Activated naive CD8-positive, alpha-beta T cell treated with anti-CD3 and anti-CD28 coated beads, Interleukin-2, amount 10 ng/mL, durations not matched to agents 7 days and 5 days (primary cell): ENCODE measurements around the gene HOXB7. TPM values are rescaled to one million over a fixed set of nuclear protein-coding genes. Genes with fewer than 3 reads are reported as not detected.

Experiments used
- ATAC-seq: fragments of 150-1000 bp; cut with Tn5 transposase; one replicate; pipeline ENCODE4 v1.10.0; 2021; ENCODE audit warnings: low read depth, moderate library complexity
- POLR2A ChIA-PET: fragments of 350-600 bp; sonication (Branson Sonifier 250); formaldehyde crosslinking; loops from one replicate; lab custom pipeline; 2021; ENCODE audit warnings: antibody characterized with exemption; lab: Charles Lee
- DNase-seq: peaks from one replicate; pipeline ENCODE4 v3.0.0; 2021
- H3K27ac Mint-ChIP-seq: one replicate; pipeline ENCODE4 v1.8.0; 2022; ENCODE audit warnings: mild to moderate bottlenecking, mixed read lengths
- H3K27me3 Mint-ChIP-seq: one replicate; pipeline ENCODE4 v1.8.0; 2022; ENCODE audit warnings: mild to moderate bottlenecking, moderate library complexity, mixed read lengths
- H3K36me3 Mint-ChIP-seq: one replicate; pipeline ENCODE4 v1.8.0; 2021; ENCODE audit warnings: mild to moderate bottlenecking, mixed read lengths
- H3K4me1 Mint-ChIP-seq: one replicate; pipeline ENCODE4 v1.8.0; 2021; ENCODE audit warnings: mixed read lengths
- H3K4me3 Mint-ChIP-seq: one replicate; pipeline ENCODE4 v1.8.0; 2022; ENCODE audit warnings: mild to moderate bottlenecking, moderate library complexity, mixed read lengths
- H3K9me3 Mint-ChIP-seq: one replicate; pipeline ENCODE4 v1.8.0; 2021; ENCODE audit warnings: mixed read lengths
- total RNA-seq, 2 experiments: library from RNA; stranded (reverse); gene quantifications; one replicate each; pipeline ENCODE4 v1.2.3, GENCODE V29; 2021

The HOXB7 gene
- total RNA-seq, 2 experiments from 2014 or later, result 0.80 to 1.0 TPM

DNA sequence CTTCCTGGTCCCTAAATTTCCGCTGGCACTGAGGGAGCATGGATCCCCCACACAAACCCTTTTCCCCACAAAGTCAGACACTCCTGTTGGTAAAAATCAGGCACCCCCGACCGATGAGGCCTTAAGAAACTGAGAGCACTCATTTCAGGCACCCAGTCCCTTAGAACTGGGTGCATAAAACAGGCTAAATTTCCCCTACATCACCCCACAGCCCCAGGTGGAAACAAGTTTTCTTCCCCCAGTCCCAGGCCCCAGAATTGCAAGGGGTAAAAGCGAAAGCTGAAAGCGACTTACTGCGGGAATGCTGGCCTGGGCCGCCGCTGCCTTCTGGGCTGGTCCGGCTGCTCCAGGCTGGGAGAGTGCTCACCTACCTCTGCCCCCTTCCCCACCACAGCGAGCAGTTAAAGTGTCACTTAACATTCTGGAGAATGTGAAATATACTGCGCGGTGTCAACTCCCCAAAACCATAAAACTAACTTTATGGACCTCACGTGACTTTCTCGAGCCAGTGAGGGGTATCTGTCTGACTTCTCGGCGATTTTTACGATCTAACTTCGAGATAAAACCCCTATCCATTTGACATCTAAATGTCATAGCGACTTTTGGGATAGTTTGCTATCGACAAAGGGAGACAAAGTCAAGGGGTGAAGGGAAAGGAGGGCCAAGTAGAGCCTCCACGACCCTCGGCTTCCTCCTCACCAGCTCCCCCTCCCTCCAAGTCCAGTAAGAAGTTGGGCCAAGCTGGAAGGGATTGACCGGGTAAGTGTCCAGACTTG lies 20.8 kb downstream of the HOXB7 start, which contains the start of gene HOXB3:
TSS of gene HOXB3 (minus strand) at position 411 of the 776 bp plus-strand sequence. CDS start 37,767 bp downstream, outside the sequence.
- H3K9me3 Mint-ChIP-seq, result no peaks in the 10 kb centered on the region
- no peak for DNase-seq
- H3K27ac Mint-ChIP-seq, result no peak within 1 kb of the TSS
- H3K4me1 Mint-ChIP-seq, result peaks cover 39% of the 10 kb centered on the region
- H3K27me3 Mint-ChIP-seq, result peaks cover 88% of the 10 kb centered on the region
- H3K4me3 Mint-ChIP-seq, result no peak within 1 kb of the TSS
- H3K36me3 Mint-ChIP-seq, result no peaks in the 10 kb centered on the region
- POLR2A ChIA-PET, result interaction anchor here (0.7 kb wide), 1 partner anchor 466 kb away, joined by 4 read pairs; no protein-coding TSS in a partner anchor
- ATAC-seq, result no peak

DNA sequence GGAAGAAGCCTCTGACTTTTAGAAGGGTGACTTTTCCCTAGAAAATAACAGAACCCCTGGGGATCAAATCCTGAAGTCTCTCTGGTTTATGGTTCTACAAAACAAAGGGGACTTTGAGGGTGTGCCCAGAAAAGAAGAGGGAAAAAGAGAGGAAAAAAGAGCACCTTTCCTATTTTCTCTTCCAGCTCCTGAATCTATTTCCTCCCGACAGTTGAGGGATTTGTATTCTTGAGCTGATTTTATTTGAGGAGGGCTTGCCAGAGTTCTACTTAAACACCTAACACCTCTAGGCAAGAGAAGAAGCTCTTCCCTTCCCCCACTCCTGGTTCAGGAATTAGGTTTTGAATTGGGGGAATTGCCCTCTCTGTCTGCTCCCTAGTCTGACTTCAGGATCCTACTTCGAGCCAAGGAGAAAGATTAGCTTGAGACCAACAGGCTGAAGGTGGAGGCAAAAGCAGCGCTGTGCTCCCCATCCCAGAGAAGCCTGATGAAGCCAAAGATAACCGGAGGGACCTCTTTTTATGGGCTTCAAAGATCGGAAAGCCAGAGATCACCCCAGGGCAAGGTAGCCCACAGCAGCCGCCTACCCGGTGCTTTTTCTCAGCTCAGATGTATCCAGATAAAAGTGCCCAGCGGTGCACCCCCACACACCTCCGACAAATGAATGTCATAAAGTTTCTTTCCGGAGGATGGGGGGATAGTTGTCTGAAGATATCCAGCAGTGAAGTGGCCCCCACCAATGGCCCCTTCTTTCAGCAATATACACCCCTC lies 21.6 kb downstream of the HOXB7 start:
- DNase-seq, result no peak
- Mint-ChIP-seq H3K9me3 (no peaks in the 10 kb centered on the region), H3K27me3 (peaks cover 88% of the 10 kb centered on the region), H3K36me3 (no peaks in the 10 kb centered on the region), H3K4me3 (no peak overlapping the region), H3K27ac (no peak overlapping the region), H3K4me1 (peaks cover 41% of the 10 kb centered on the region)
- POLR2A ChIA-PET, result no interaction called here
- ATAC-seq, result no peak

DNA sequence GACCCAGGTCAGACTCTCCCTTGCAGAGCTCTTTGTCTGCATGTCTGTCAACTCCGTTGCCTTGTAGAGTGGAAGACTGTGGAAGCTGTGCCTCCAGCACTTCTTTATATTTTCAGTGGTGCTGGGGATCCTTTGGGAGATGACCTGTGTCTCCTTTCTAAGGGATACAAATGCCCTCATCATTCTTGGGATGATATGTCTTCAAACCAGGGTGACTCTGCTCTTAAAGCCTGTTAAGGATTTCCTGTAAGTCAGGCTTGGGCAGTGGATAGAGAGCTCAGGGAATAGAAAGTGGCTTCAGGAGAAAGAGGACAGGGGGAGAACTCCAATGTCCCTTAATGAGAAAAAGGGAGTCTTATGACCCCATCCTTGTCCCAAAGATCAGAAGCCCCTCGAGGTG lies 22.3 kb downstream of the HOXB7 start:
- DNase-seq (no peak), ATAC-seq (no peak)
- Mint-ChIP-seq H3K27me3 (peaks cover 90% of the 10 kb centered on the region), H3K36me3 (no peaks in the 10 kb centered on the region), H3K27ac (no peak overlapping the region), H3K4me3 (no peak overlapping the region), H3K4me1 (peaks cover 39% of the 10 kb centered on the region), H3K9me3 (no peaks in the 10 kb centered on the region)
- POLR2A ChIA-PET, result interaction anchor here (0.6 kb wide), 1 partner anchor 72 kb away, joined by 4 read pairs; no protein-coding TSS in a partner anchor

DNA sequence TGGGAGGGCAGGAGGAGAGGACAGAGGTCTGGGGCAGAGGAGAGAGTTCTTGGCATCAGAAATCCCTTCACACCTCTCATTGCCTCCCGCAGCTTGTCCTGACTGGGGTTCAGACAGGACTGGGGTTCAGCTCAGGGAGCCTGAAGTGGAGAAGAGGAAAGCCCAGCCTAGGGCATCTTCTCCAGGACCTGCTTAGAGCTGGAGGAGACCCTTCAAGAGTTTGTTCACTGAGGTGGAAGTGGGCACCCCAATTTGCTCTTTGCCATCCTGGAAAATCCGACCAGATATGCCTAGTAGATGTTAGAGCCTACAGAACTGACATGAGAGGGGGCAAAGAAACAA lies 22.8 kb downstream of the HOXB7 start:
- POLR2A ChIA-PET, result interaction anchor here (0.6 kb wide), 1 partner anchor 71 kb away, joined by 4 read pairs; no protein-coding TSS in a partner anchor
- H3K4me3 Mint-ChIP-seq, result no peak overlapping the region
- H3K27ac Mint-ChIP-seq, result no peak overlapping the region
- peaks cover 37% of the 10 kb centered on the region for H3K4me1 Mint-ChIP-seq
- ATAC-seq (no peak), DNase-seq (no peak)
- H3K27me3 Mint-ChIP-seq, result peaks cover 90% of the 10 kb centered on the region
- H3K36me3 Mint-ChIP-seq, result no peaks in the 10 kb centered on the region
- no peaks in the 10 kb centered on the region for H3K9me3 Mint-ChIP-seq

DNA sequence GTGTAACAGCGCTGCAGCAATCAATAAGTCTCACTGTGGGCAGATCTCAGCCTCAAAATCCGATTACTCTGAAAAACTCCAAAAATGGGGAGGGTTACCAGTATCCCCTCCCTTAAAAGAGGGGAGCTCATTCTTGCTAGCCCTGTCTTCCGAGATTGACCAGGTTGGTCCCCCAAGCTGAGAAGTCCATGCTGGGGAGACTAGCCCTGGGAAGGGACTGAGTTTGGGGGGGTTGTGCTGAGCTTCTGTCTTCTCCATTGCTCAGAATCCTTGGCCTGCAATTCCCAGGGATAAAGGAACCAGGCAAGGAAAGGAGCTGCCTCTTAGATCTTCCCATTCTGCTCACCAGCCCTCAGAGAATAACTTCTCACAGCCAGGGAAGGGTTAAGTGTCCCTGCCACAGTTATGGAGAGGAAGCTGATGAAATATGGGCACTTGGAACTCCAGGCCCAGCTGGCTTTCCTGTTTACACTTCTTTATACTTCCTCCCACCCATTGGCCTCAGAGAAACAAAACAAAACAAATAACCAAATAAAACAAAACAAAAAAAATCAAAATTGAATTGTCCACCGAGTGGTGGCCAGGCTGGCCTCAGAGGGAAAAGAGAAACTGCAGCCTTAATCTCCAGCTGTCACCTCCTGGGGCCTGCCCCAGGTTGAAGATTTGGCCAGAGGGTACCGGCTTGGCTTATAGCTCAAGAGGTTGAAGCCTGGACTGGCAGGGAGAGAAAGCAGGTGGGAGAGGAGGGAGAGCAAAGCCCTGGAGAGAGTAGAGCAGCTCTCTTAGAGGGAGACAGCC lies 23.3 kb downstream of the HOXB7 start:
- H3K4me3 Mint-ChIP-seq, result no peak overlapping the region
- ATAC-seq, result no peak

DNA sequence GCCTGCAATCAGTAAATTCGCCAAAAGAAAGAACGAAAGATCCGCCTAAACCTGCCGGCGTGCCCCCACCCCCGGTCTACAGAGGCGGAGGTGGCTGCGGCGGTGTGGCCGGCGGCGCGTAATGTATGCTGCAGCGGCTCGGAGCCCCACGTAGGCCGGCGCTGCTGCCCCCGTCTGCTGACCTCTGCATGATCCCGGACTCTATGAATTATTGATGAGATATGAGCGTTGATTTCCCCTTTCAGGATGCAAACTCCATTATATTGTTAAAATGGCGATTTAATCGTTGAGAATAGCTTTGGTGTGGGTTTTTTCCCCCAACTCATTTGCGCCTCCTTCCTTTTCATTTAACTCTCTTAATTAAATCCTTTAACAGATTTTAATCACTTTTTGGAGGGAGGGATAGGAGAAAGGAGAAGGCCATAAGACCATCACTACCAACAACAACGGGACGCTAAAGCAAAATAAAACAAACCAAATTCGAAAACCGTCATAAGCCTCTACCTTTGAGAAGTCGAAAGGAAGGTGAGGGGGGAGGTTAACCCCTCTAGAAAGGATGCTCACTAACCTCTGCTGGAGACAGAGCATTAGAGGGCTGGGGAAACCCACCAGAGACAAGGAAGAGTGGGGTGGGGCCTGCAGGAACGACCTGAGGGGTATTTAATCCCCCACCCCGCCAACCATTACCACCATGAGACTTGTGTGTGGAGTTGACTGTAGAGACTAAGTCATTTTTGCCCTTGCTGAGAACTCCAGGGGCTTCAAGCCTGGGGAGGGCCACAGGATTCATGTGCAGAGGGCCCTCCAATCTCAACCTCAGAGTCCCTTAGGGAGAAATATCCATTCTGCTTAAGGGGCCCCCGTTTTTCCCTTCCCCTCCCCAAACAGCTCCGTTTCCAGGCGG lies 24.2 kb downstream of the HOXB7 start:
- POLR2A ChIA-PET, result interaction anchor here (0.5 kb wide), 1 partner anchor 235 kb away, joined by 3 read pairs; no protein-coding TSS in a partner anchor
- H3K9me3 Mint-ChIP-seq, result no peaks in the 10 kb centered on the region

More for the DNA sequence above, 23.3 kb downstream of the HOXB7 start:
- POLR2A ChIA-PET, result interaction anchor here (0.6 kb wide), 1 partner anchor 71 kb away, joined by 4 read pairs; no protein-coding TSS in a partner anchor
- H3K9me3 Mint-ChIP-seq, result no peaks in the 10 kb centered on the region
- H3K4me1 Mint-ChIP-seq, result peaks cover 39% of the 10 kb centered on the region
- peaks cover 90% of the 10 kb centered on the region for H3K27me3 Mint-ChIP-seq
- no peak for DNase-seq
- H3K27ac Mint-ChIP-seq, result no peak overlapping the region
- H3K36me3 Mint-ChIP-seq, result no peaks in the 10 kb centered on the region

DNA sequence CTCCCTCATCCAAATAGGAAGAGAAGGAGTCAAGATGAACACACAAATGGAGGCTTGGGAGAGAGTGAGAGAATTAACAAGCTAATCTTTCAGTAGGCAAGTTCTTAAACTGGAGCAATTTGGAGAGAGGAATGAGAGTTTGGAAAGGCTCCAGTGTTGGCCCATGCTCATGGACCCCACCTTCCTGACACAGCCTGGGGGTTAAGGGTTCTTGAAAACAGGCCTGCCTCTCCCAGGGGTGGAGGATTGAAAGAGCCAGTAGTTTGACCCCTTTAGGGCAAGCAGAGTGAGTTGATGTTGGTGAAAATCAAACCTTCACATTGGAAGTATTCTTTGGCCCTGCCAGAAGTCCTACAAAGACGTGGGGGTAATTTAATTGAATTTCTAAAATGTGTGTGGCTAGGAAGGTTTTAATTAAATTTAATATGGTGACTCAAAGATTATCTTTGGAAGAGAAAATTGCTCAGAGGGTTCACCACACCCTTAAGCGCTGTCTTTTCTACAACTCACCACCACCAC lies 26.5 kb downstream of the HOXB7 start:
- Mint-ChIP-seq H3K36me3 (peaks cover 5% of the 10 kb centered on the region), H3K27me3 (peaks cover 88% of the 10 kb centered on the region), H3K4me3 (peak overlapping the region; percentile 89), H3K4me1 (peaks cover 51% of the 10 kb centered on the region), H3K27ac (no peak overlapping the region), H3K9me3 (no peaks in the 10 kb centered on the region)
- ATAC-seq (no peak), DNase-seq (no peak)
- POLR2A ChIA-PET, result interaction anchor here (0.6 to 2.3 kb wide), 2 partner anchors 159 to 232 kb away, joined by 3 to 10 read pairs; no protein-coding TSS in a partner anchor

More for the DNA sequence above, 24.2 kb downstream of the HOXB7 start:
- no peaks in the 10 kb centered on the region for H3K36me3 Mint-ChIP-seq
- DNase-seq (no peak), ATAC-seq (no peak)
- no peak overlapping the region for H3K27ac Mint-ChIP-seq
- peak overlapping the region; percentile 89 for H3K4me3 Mint-ChIP-seq
- H3K4me1 Mint-ChIP-seq, result peaks cover 41% of the 10 kb centered on the region
- H3K27me3 Mint-ChIP-seq, result peaks cover 89% of the 10 kb centered on the region

DNA sequence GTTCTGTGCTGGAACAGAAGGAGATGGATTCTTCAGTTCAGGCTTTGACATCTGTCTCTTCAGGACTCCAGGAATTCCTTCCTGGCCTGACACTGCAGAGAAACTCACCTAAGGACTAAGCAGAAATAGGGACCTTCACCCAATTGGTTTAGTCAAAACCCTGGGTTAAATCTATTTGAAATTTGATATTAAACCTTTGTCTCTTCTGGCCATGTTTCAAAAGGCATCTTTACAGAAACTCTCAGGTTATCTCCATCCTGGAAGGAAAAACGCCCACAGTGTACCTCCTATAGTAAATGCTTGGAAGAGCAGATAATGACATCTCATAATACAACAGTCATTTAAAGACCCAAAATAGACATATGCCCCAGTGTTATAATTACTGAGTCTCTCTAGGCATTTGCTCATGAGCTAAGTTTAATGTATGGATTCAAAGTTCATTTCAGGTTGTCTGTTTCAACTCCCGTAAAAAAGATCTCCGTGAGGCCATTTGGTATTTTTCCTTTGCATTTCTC lies 27.1 kb downstream of the HOXB7 start:
- POLR2A ChIA-PET, result interaction anchor here (0.6 to 2.3 kb wide), 3 partner anchors 91 to 232 kb away, joined by 3 to 10 read pairs (median 4); no protein-coding TSS in a partner anchor
- peaks cover 55% of the 10 kb centered on the region for H3K4me1 Mint-ChIP-seq
- no peak for ATAC-seq
- peaks cover 88% of the 10 kb centered on the region for H3K27me3 Mint-ChIP-seq
- no peak overlapping the region for H3K27ac Mint-ChIP-seq
- peaks cover 5% of the 10 kb centered on the region for H3K36me3 Mint-ChIP-seq
- DNase-seq, result no peak
- H3K4me3 Mint-ChIP-seq, result no peak overlapping the region
- H3K9me3 Mint-ChIP-seq, result no peaks in the 10 kb centered on the region

DNA sequence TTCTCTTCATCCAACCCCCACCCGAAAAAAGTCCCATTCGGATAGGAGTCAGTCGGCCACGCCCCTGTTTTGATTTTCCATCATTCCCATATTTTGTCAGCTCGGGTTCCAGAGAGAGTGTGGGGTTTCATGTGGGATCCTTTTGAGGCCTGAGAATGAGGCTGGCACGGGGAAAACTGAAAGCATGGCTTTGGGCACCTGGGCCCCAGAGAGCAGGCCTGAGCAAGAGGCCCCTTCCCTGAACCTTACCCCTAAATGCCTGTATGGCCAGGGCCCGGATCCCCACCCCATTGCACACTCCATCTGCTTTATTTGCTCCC lies 28.1 kb downstream of the HOXB7 start:
- POLR2A ChIA-PET, result interaction anchor here (0.6 to 2.3 kb wide), 3 partner anchors 79 to 231 kb away, joined by 4 to 10 read pairs (median 4); no protein-coding TSS in a partner anchor
- peak overlapping the region; percentile 72 for H3K4me3 Mint-ChIP-seq
- H3K36me3 Mint-ChIP-seq, result peaks cover 5% of the 10 kb centered on the region
- peaks cover 52% of the 10 kb centered on the region for H3K4me1 Mint-ChIP-seq
- H3K27ac Mint-ChIP-seq, result no peak overlapping the region
- no peaks in the 10 kb centered on the region for H3K9me3 Mint-ChIP-seq
- peaks cover 79% of the 10 kb centered on the region for H3K27me3 Mint-ChIP-seq
- no peak for ATAC-seq
- DNase-seq, result no peak

DNA sequence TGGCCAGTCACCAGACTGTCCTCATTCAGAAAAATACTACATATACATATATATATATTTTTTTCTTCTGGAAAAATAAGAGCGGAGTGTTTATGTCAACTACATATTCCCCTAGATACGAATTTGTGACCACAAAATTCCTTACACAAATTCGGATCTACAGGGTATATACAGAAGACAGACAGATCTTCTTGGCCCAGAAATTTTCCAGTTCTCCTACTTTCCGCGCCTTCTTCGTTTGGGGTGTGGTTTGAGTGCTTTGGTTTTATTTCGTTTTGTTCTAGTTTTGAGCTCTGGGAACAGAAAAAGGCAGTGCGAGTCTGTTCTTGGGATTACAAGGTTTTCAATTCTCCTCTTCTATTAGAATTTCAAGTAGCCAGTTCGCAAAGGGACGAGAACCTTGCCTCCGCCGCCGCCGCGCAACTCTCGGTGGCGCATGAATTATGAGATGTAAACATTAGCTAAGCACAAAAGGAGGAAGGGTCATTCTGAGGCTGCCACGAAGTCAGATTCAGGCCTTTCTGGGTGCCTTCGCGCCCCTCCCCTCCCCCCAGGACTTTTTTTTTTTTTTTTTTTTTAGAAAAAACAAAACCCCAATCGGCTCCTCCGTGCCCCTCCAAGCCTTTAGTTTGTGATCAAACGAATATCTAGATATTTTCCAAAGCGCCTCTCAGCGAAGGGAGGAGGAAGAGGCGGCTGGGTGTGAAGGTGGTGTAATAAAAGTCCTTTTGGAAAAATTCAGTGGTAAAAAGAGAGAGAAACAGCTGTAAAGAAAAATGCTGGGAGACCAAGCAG lies 30.9 kb downstream of the HOXB7 start:
- DNase-seq (no peak), ATAC-seq (no peak)
- Mint-ChIP-seq H3K4me3 (peak overlapping the region; percentile 94), H3K9me3 (no peaks in the 10 kb centered on the region), H3K27me3 (peaks cover 56% of the 10 kb centered on the region), H3K4me1 (peaks cover 40% of the 10 kb centered on the region), H3K27ac (no peak overlapping the region), H3K36me3 (peaks cover 9% of the 10 kb centered on the region)
- POLR2A ChIA-PET, result interaction anchor here (0.6 kb wide), 1 partner anchor 422 kb away, joined by 4 read pairs; no protein-coding TSS in a partner anchor

DNA sequence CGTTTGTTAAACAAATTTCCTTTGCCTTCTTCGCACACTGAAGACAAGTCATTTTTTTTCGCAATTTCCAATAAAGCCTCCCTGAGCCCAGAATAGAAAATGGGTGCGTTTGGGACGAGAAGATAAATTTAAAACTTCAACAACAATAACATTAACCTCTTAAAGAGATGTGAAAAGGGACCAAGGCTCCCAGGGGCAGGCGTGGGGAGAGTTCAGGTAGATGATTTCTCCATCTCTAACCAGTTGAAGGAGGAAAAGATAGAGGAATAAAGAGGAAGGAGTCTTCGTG lies 31.4 kb downstream of the HOXB7 start:
- ATAC-seq (no peak), DNase-seq (no peak)
- H3K27me3 Mint-ChIP-seq, result peaks cover 51% of the 10 kb centered on the region
- POLR2A ChIA-PET, result interaction anchor here (0.6 to 1.2 kb wide), 3 partner anchors 39 to 421 kb away, joined by 3 to 4 read pairs (median 3); no protein-coding TSS in a partner anchor
- peaks cover 9% of the 10 kb centered on the region for H3K36me3 Mint-ChIP-seq
- no peak overlapping the region for H3K27ac Mint-ChIP-seq
- H3K4me1 Mint-ChIP-seq, result peaks cover 38% of the 10 kb centered on the region
- H3K4me3 Mint-ChIP-seq, result peak overlapping the region; percentile 94
- H3K9me3 Mint-ChIP-seq, result no peaks in the 10 kb centered on the region
